Activated CD4-positive, alpha-beta T cell treated with anti-CD3 and anti-CD28 coated beads, Interleukin-2, amount 50 U/mL, for 24 hours (primary cell): Measurements from ENCODE around the gene REEP3.
"Not testable (repeated sequence)": the region's sequence is repeated elsewhere in the genome, so short reads cannot be mapped to it uniquely, and the experiment has no call there.

Experiments
- DNase-seq, 2 donors: peaks; one replicate each; pipeline ENCODE4 v3.0.0-alpha.2; 2020; ENCODE audit warnings: low read depth in 1 of 2, low spot score in 1 of 2

REEP3 gene

GRCh38 chr10:63628526-63629362, 107.5 kb downstream of the REEP3 start:
- DNase-seq = no peak

- peak; percentile 50 to 69 for DNase-seq
These were observed 108.3 kb downstream of the REEP3 start for GRCh38 chr10:63629363-63630084.

- peak; percentile 50 to 66 for DNase-seq
These were observed 109.1 kb downstream of the REEP3 start for GRCh38 chr10:63630085-63630930.

DNA sequence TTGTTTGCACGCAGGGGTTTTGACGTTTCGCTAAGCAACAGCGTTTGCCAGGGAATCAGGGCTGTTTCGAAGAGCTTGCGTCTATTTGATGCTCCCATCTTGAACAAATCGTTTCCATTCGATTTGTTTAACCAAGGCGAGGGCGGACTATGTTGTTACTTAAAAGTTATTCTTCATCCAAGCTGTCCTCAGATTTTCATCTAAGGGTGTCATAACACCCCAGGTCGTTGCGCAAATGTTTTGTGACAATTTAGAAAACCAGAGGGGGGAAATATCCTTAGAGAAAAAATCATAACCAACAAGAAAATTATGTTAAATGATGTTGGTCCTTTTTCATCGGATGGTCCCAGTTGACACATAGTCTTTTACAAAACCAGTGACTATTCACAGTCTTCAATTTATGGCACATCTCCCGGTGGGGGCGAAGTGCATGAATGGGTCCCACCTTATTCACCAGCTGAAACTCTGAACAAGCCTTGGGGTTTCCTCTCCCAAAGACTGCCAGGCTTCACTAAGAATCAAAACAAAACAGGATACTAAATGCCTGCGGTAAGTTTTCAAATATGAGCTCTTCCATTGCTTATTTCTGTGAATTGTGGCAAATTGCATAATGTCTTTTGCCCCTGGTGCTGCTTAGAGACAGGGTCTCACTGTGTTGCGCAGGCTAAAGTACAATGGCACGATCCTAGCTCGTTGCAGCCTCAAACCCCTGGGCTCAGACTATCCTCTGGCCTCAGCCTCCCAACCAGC, 109.9 kb downstream of the REEP3 start:
- peak in 1 of 2 donors; percentile 5 for DNase-seq

GRCh38 chr10:63631991-63632390, 110.8 kb downstream of the REEP3 start:
- no peak for DNase-seq

GRCh38 chr10:63633677-63634487, 112.7 kb downstream of the REEP3 start:
- no peak for DNase-seq

GRCh38 chr10:63634488-63635065, 113.4 kb downstream of the REEP3 start:
- DNase-seq = no peak

GRCh38 chr10:63636812-63637211, 115.6 kb downstream of the REEP3 start:
- no peak for DNase-seq

DNA sequence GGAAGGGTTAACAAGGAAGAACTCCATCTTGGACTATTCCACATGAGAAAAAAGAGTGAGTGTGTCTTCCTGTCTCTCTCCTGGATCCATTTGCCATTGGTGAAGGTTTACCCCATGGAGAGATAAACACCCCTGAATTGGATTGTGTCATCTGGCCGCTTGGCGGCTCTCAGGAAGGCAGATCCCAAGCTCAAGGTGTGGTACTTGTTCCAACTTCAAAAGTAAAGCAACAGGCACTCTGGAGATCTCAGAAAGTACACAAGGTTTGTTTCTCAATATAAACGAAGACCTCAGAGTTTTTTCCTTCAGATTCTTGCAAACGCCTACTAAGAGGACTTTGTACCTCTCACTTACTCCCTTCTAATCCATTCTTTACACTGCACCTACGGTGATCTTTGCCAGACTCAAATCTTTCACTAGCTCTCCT, 116.7 kb downstream of the REEP3 start:
- DNase-seq = no peak

DNA sequence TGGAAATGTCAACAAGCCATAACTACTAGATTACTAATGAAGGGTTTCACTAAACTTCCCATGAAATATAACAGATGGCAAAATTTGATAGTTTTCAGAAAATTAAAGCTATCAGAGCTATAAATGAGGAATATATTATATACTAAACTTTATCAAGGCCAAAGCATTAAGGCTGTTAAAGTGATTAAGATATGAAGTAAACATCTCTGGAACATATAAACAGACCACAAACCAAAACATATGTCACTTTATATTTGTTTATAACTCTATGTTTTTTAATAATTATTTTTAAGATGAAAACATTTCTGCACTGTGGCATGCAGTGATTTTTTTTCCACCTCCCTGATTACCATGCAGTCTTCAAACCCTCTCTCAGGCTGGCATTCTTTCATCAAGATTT, 120.2 kb downstream of the REEP3 start:
- DNase-seq = no peak

DNA sequence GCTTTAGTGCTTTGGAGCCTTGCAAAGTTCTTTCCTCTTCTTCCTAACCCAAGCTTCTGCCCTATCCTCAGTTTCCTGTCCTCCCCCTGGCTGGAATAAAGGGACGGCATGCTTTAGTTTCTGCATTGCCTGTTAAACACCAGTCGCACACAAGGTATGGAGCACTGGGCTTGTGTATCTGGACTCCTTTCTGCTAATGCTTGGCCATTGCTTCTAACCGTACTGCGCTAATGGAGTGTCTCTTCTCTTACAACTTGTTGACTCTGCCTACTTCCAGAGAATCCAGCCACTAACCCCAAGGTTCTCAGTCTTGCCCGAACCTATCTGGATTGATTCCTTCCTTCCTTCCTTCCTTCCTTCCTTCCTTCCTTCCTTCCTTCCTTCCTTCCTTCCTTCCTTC, 120.6 kb downstream of the REEP3 start:
- no peak for DNase-seq

DNA sequence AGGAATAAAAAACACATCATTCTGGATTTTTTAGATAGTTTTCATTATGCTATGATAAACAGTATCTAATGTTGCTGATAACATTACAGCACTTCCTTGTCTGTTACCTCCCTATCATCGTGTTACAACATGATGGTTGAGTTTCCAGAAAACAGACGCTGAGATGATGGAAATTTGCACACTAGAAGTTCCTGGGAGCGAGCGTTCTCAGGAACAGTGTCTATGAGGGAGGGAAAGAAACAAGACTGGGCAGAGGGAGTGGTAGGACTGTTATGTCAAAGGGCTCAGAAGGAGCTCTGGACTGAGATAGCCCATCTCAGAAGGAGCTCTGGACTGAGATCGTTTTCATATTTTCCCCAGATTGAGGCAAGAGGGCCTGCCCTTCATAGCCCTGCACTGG, 121.6 kb downstream of the REEP3 start:
- no peak for DNase-seq

- DNase-seq = no peak
These were observed 123.4 kb downstream of the REEP3 start for GRCh38 chr10:63644418-63645142.

DNA sequence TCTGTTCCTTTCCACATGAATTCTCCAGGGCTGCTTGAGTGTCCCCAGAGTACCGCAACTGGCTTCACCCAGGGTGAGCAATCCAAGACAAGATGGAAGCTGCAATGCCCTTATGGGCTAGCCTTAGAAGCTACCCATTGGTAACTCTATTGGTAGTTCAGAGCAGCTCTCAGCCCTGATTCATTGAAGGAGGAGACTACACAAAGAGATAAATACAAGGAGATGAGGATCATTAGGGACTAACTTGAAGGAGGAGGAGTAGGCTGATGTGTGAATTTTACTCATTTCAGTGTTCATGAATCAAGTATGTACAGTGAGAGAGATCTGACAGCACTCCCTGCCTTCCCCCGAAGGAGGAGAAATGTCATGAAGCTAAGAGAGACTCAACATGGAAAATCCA, 124.0 kb downstream of the REEP3 start:
- DNase-seq = no peak

GRCh38 chr10:63646491-63646890, 125.3 kb downstream of the REEP3 start:
- DNase-seq = no peak

DNA sequence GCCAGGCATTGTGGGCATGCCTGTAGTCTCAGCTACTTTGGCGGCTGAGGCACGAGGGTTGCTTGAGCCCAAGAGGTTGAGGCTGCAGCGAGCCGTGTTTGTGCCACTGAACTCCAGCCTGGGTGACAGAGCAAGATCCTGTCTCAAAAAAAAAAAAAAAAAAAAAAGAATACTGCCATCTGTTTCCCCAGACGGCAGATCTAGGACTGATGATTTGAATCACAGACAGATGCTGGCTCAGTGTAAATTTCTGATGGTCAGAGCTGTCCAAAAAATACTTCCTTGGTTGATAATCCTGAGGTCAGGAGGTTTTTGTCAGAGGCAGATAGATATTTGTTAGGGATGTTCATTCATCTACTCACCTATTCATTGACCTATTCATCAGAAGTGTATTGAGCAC, 130.7 kb downstream of the REEP3 start:
- no peak for DNase-seq

DNA sequence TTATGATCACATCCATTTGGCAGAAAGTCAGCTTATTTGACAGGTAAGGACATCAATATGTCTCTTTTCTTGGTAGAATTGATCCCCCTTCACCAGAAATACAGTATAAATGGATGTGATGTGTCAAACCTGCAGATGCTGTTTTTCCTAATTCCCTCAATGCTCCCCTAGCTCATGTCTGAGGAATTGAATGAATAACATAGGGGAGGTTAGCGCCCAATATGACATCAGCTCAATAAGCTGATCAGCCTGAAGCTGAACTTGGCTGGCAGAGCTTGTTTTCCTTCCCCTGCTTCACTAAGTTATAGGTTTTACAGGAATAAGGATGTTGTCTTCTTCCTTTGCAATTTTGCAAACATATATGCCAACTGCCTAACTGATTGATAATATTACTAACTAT, 132.5 kb downstream of the REEP3 start:
- DNase-seq = no peak

DNA sequence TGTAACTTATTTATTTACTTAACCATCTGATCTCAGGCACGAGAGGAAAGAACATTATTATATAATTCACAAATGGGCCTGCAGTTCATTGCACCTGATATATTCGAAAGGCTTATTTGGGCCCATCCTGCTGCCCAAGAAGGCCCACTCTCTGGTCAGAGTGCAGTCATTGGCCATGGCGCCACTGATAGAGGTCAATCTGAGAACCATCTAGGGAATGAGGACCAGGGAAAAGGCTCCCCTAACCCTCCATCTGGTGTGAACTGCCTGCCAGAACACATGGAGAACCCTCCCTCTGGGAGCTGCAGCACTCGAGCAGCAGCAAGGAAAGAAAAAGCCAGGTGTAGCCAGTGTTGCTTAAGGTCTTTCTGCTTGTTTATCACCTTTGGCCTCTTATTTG, 136.6 kb downstream of the REEP3 start:
- DNase-seq = no peak

DNA sequence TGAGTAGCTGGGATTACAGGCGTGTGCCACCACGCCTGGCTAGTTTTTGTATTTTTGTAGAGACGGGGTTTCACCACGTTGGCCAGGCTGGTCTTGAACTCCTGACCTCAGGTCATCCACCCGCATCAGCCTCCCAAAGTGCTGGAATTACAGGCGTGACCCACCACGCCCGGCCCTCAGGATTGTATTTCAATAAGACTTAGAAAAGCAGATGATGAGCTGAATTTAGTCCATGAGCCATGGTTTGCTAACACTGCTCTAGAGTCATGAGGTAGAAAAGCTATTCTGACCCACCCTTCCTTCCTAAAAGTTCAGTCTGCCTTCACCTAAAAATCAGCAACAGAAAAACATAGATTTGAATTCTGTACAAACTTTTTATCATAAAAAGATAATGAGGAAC, 139.7 kb downstream of the REEP3 start:
- DNase-seq = not testable (repeated sequence)
